KOPT-K1 (cell line): ENCODE data around the gene XXYLT1.

ENCODE experiments used
- H3K27ac ChIP-seq: fragments of 200-600 bp; sonication (generic); 2 replicates; pipeline ENCODE4 v1.5.1; 2016; ENCODE audit warnings: antibody characterized with exemption, mild to moderate bottlenecking, low read depth, low read length; ENCODE audit not compliant: poor library complexity, severe bottlenecking
- H3K36me3 ChIP-seq: fragments of 200-600 bp; sonication (generic); 2 replicates; pipeline ENCODE4 v1.5.1; 2017; ENCODE audit warnings: antibody characterized with exemption, mild to moderate bottlenecking, low read length, moderate library complexity; ENCODE audit not compliant: insufficient read depth
- H3K9me3 ChIP-seq: fragments of 200-600 bp; sonication (generic); 2 replicates; pipeline ENCODE4 v1.5.1; 2017; ENCODE audit warnings: antibody characterized with exemption, low read length, mild to moderate bottlenecking; ENCODE audit not compliant: insufficient read depth, poor library complexity, severe bottlenecking

XXYLT1 gene

GRCh38 chr3:195271410-195272243 lies 668 bp upstream of the XXYLT1 start:
- H3K27ac ChIP-seq: peak overlapping the region; percentile 67
- no peaks in the 10 kb centered on the region for H3K9me3 ChIP-seq
- H3K36me3 ChIP-seq: peaks cover 27% of the 10 kb centered on the region

GRCh38 chr3:195270079-195270816 lies 711 bp downstream of the XXYLT1 start:
- H3K9me3 ChIP-seq: no peaks in the 10 kb centered on the region
- H3K27ac ChIP-seq: peak overlapping the region; percentile 67
- peaks cover 37% of the 10 kb centered on the region for H3K36me3 ChIP-seq

- Histone ChIP-seq H3K36me3 (peaks cover 39% of the 10 kb centered on the region), H3K9me3 (no peaks in the 10 kb centered on the region), H3K27ac (peak overlapping the region; percentile 67)
These were observed 1.4 kb downstream of the XXYLT1 start for GRCh38 chr3:195269375-195270078.

GRCh38 chr3:195268576-195269309 lies 2.2 kb downstream of the XXYLT1 start:
- peaks cover 35% of the 10 kb centered on the region for H3K36me3 ChIP-seq
- H3K9me3 ChIP-seq: no peaks in the 10 kb centered on the region
- H3K27ac ChIP-seq: no peak overlapping the region

- Histone ChIP-seq H3K36me3 (peaks cover 42% of the 10 kb centered on the region), H3K27ac (no peak overlapping the region), H3K9me3 (no peaks in the 10 kb centered on the region)
These were observed 3.9 kb downstream of the XXYLT1 start for GRCh38 chr3:195267096-195267495.

- Histone ChIP-seq H3K27ac (no peak overlapping the region), H3K9me3 (no peaks in the 10 kb centered on the region), H3K36me3 (peaks cover 42% of the 10 kb centered on the region)
These were observed 4.5 kb downstream of the XXYLT1 start for GRCh38 chr3:195266428-195266827.

- Histone ChIP-seq H3K9me3 (no peaks in the 10 kb centered on the region), H3K36me3 (peaks cover 42% of the 10 kb centered on the region), H3K27ac (no peak overlapping the region)
These were observed 5.5 kb downstream of the XXYLT1 start for GRCh38 chr3:195265363-195265976.

- Histone ChIP-seq H3K36me3 (peaks cover 42% of the 10 kb centered on the region), H3K9me3 (no peaks in the 10 kb centered on the region), H3K27ac (no peak overlapping the region)
These were observed 6.9 kb downstream of the XXYLT1 start for GRCh38 chr3:195263925-195264600.

- no peak overlapping the region for H3K27ac ChIP-seq
- H3K9me3 ChIP-seq: no peaks in the 10 kb centered on the region
- peaks cover 36% of the 10 kb centered on the region for H3K36me3 ChIP-seq
These were observed 7.6 kb downstream of the XXYLT1 start for GRCh38 chr3:195263193-195263924.

GRCh38 chr3:195261925-195262324 lies 9.0 kb downstream of the XXYLT1 start:
- no peaks in the 10 kb centered on the region for H3K9me3 ChIP-seq
- peaks cover 26% of the 10 kb centered on the region for H3K36me3 ChIP-seq
- H3K27ac ChIP-seq: no peak overlapping the region

GRCh38 chr3:195260280-195260905 lies 10.6 kb downstream of the XXYLT1 start:
- Histone ChIP-seq H3K9me3 (no peaks in the 10 kb centered on the region), H3K36me3 (peaks cover 16% of the 10 kb centered on the region; the same call in 1 of the 2 replicates), H3K27ac (peak overlapping the region; percentile 65)

- peak overlapping the region; percentile 65 for H3K27ac ChIP-seq
- no peaks in the 10 kb centered on the region for H3K9me3 ChIP-seq
- peaks cover 13% of the 10 kb centered on the region; the same call in 1 of the 2 replicates for H3K36me3 ChIP-seq
These were observed 11.3 kb downstream of the XXYLT1 start for GRCh38 chr3:195259475-195260279.
